Measurements from ENCODE around the gene UCK2.

- no peak for TF ChIP-seq SRF (IDR thresholded peaks at IDR 0.05; ENCODE audit: low read depth in 2 of 2, low read length in 2 of 2)
- TF ChIP-seq NRF1 (conservative IDR thresholded peaks at IDR 0.05; ENCODE audit: low read depth, low read length) = no peak
- TF ChIP-seq POLR2AphosphoS5 (IDR thresholded peaks at IDR 0.05; ENCODE audit: low read length) = no peak
- TF ChIP-seq SMAD1 (IDR thresholded peaks at IDR 0.05; ENCODE audit: low read depth, partially characterized antibody) = no peak
- no peak for TF ChIP-seq SIN3A (IDR thresholded peaks at IDR 0.05; ENCODE audit: low read depth, low read length)
- no peak for TF ChIP-seq POLR2A (IDR thresholded peaks at IDR 0.05; ENCODE audit: low read depth, low read length)
- no peak for TF ChIP-seq CTCF (IDR thresholded peaks at IDR 0.05 in 2 of 3, conservative IDR thresholded peaks at IDR 0.05 in 1 of 3; ENCODE audit: control insufficient read depth in 2 of 3, extremely low read depth in 1 of 3, insufficient read depth in 1 of 3, low read depth in 3 of 3, low read length in 3 of 3)
- TF ChIP-seq MTA3 (IDR thresholded peaks at IDR 0.05; ENCODE audit: borderline replicate concordance, low read length) = no peak
- TF ChIP-seq EP300 (IDR thresholded peaks at IDR 0.05; ENCODE audit: borderline replicate concordance in 1 of 2, control insufficient read depth in 1 of 2, low read depth in 2 of 2, low read length in 2 of 2) = no peak
- no peak for TF ChIP-seq EZH2 (IDR thresholded peaks at IDR 0.05; ENCODE audit: borderline replicate concordance, control insufficient read depth, low read depth, low read length)
- TF ChIP-seq ZBED1 (IDR thresholded peaks at IDR 0.05; ENCODE audit: borderline replicate concordance) = no peak
- no peak for TF ChIP-seq SREBF1 (IDR thresholded peaks at IDR 0.05; ENCODE audit: low read length)
Measured at GRCh38 chr1:165904948-165905347, 77.5 kb downstream of the UCK2 start.
